HepG2 (cell line): ENCODE data around the gene SLC13A3. TPM values are rescaled to one million over a fixed set of nuclear protein-coding genes. Genes with fewer than 3 reads are reported as not detected.

Experiments
- ARID4A ChIP-seq: sonication (generic); formaldehyde crosslinking; IDR thresholded peaks from 2 replicates; pipeline ENCODE4 v1.5.0; 2020; ENCODE audit warnings: mild to moderate bottlenecking, missing genetic modification reagents, borderline replicate concordance
- ATM ChIP-seq: fragments of 450-650 bp; IDR thresholded peaks from 2 replicates; pipeline ENCODE4 v1.7.1; 2017; ENCODE audit warnings: mild to moderate bottlenecking, borderline replicate concordance
- CEBPB ChIP-seq: IDR thresholded peaks from 2 replicates; pipeline ENCODE4 v1.6.1; 2011; ENCODE audit warnings: low read depth, low read length, improper control_type of control experiment, borderline replicate concordance
- FOSL2 ChIP-seq: sonication (generic); formaldehyde crosslinking; IDR thresholded peaks from 2 replicates; pipeline ENCODE4 v1.4.0; 2020; ENCODE audit warnings: missing genetic modification reagents
- GABPB1 ChIP-seq: IDR thresholded peaks from 2 replicates; pipeline ENCODE4 v1.6.1; 2016; ENCODE audit warnings: mild to moderate bottlenecking, missing genetic modification reagents, moderate library complexity, missing compliant biosample characterization
- KDM1A ChIP-seq: IDR thresholded peaks from 2 replicates; pipeline ENCODE4 v1.6.1; 2016; ENCODE audit warnings: missing compliant biosample characterization
- PRMT3 ChIP-seq: sonication (generic); formaldehyde crosslinking; IDR thresholded peaks from 2 replicates; pipeline ENCODE4 v1.8.1; 2022; ENCODE audit warnings: low read depth, mild to moderate bottlenecking, moderate library complexity, missing genetic modification reagents, borderline replicate concordance
- WIZ ChIP-seq: sonication (generic); formaldehyde crosslinking; IDR thresholded peaks from 2 replicates; pipeline ENCODE4 v1.5.1; 2020; ENCODE audit warnings: mild to moderate bottlenecking, missing genetic modification reagents
- ZBTB42 ChIP-seq: sonication (generic); formaldehyde crosslinking; IDR thresholded peaks from 2 replicates; pipeline ENCODE4 v1.5.0; 2020; ENCODE audit warnings: mild to moderate bottlenecking, missing genetic modification reagents
- ZFP82 ChIP-seq: sonication (generic); formaldehyde crosslinking; IDR thresholded peaks from 2 replicates; pipeline ENCODE4 v1.5.1; 2020; ENCODE audit warnings: mild to moderate bottlenecking, missing genetic modification reagents, borderline replicate concordance
- ZNF737 ChIP-seq: sonication (generic); formaldehyde crosslinking; IDR thresholded peaks from 2 replicates; pipeline ENCODE4 v1.5.0; 2020; ENCODE audit warnings: missing genetic modification reagents, mild to moderate bottlenecking, borderline replicate concordance
- polyA plus RNA-seq, 8 experiments: library from polyadenylated mRNA; depleted of rRNA in 3 of 8; stranded (reverse) in 7 of 8; unstranded in 1 of 8; fragments of >200 nt; fragmentation: Illumina TruSeq in 4 of 8; extraction: Trizol in 4 of 8; gene quantifications; 2 replicates each; pipeline versions ENCODE4 v1.2.1 to v1.2.3, GENCODE V29; 2011 to 2016; ENCODE audit warnings: low read depth in 4 of 8, missing spikeins in 1 of 8, mixed read lengths in 1 of 8; ENCODE audit not compliant: insufficient read depth in 1 of 8
- total RNA-seq, 5 experiments: library from RNA; depleted of rRNA; stranded (reverse); fragments of >200 nt; fragmentation: Illumina TruSeq; extraction: Trizol; gene quantifications; 2 replicates each; pipeline ENCODE4 v1.2.3, GENCODE V29; 2016; ENCODE audit warnings: low read depth in 1 of 5
- TF ChIP-seq, protein P1 (sequence below): sonication (generic); formaldehyde crosslinking; IDR thresholded peaks from 2 replicates; pipeline ENCODE4 v1.4.0; 2020; ENCODE audit warnings: mild to moderate bottlenecking, missing genetic modification reagents
- TF ChIP-seq, protein P2 (sequence below): sonication (generic); formaldehyde crosslinking; IDR thresholded peaks from 2 replicates; pipeline ENCODE4 v1.4.0; 2020; ENCODE audit warnings: missing genetic modification reagents
- TF ChIP-seq, protein P3 (sequence below): sonication (generic); formaldehyde crosslinking; conservative IDR thresholded peaks from 2 replicates; pipeline ENCODE4 v1.4.0; 2020; ENCODE audit warnings: missing genetic modification reagents

The SLC13A3 gene
- total and polyA plus RNA-seq, 2 of the 13 experiments (the other 11 are each of a cell fraction or from before 2014, with no cell fraction given), result 66.5 to 76.0 TPM

- TF ChIP-seq, protein P1, sequence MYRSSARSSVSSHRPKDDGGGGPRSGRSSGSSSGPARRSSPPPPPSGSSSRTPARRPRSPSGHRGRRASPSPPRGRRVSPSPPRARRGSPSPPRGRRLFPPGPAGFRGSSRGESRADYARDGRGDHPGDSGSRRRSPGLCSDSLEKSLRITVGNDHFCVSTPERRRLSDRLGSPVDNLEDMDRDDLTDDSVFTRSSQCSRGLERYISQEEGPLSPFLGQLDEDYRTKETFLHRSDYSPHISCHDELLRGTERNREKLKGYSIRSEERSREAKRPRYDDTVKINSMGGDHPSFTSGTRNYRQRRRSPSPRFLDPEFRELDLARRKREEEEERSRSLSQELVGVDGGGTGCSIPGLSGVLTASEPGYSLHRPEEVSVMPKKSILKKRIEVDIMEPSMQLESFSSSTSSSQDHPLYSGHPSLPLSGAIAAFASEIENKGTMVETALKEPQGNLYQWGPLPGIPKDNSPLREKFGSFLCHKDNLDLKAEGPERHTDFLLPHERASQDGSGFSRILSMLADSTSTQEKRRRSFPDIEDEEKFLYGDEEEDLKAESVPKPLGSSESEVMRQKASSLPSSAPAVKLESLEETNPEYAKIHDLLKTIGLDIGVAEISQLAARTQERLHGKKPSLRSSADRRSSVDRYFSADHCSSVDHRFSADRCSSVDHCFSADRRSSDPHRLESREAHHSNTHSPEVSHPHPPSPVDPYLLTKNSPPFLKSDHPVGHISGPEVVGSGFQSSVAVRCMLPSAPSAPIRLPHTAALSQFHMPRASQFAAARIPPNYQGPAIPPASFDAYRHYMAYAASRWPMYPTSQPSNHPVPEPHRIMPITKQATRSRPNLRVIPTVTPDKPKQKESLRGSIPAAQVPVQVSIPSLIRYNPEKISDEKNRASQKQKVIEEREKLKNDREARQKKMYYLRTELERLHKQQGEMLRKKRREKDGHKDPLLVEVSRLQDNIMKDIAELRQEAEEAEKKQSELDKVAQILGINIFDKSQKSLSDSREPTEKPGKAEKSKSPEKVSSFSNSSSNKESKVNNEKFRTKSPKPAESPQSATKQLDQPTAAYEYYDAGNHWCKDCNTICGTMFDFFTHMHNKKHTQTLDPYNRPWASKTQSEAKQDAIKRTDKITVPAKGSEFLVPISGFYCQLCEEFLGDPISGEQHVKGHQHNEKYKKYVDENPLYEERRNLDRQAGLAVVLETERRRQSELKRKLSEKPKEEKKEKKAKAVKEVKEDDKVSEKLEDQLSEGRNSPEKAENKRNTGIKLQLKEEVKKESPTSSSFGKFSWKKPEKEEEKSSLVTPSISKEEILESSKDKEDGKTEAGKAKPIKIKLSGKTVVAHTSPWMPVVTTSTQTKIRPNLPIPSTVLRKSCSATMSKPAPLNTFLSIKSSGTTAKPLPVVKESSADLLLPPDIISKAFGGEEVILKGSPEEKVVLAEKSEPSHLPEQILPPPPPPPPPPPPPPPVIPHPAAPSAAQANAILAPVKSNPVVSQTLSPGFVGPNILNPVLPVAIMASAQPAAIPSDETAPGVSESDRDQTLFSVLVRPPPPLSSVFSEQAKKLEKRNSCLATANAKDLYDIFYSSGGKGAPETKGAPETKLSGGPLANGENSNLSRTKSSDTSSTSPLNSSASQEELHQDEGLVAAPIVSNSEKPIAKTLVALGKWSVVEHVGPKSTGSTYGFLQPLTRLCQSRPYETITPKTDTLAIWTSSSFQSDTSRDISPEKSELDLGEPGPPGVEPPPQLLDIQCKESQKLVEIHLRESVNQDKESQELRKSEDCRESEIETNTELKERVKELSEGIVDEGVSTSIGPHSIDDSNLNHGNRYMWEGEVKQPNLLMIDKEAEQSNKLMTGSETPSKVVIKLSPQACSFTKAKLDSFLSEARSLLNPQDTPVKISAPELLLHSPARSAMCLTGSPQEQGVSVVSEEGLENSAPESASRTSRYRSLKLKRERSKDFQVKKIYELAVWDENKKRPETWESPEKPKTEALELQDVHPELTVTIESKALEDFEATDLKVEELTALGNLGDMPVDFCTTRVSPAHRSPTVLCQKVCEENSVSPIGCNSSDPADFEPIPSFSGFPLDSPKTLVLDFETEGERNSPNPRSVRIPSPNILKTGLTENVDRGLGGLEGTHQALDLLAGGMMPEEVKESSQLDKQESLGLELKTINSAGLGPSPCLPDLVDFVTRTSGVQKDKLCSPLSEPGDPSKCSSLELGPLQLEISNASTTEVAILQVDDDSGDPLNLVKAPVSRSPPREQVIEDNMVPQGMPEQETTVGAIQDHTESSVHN (CRISPR knock-in tag), result no peak
- TF ChIP-seq, protein P2, sequence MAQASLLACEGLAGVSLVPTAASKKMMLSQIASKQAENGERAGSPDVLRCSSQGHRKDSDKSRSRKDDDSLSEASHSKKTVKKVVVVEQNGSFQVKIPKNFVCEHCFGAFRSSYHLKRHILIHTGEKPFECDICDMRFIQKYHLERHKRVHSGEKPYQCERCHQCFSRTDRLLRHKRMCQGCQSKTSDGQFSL (CRISPR knock-in tag), result 0 out of 2 replicates have a peak, but pooled peaks have one; percentile 34
- TF ChIP-seq ZNF737 (no peak), GABPB1 (CRISPR knock-in tag) (peak; percentile 56), FOSL2 (CRISPR knock-in tag) (peak; percentile 72), ZFP82 (peak; percentile 81), KDM1A (no peak; the same call in 1 of the 2 replicates), PRMT3 (CRISPR knock-in tag) (peak; percentile 67; the same call in 1 of the 2 replicates), ZBTB42 (CRISPR knock-in tag) (no peak), ATM (no peak), WIZ (CRISPR knock-in tag) (peak; percentile 82; the same call in 1 of the 2 replicates), CEBPB (0 out of 2 replicates have a peak, but pooled peaks have one; percentile 22), ARID4A (CRISPR knock-in tag) (peak; percentile 55; the same call in 1 of the 2 replicates)
- TF ChIP-seq, protein P3, sequence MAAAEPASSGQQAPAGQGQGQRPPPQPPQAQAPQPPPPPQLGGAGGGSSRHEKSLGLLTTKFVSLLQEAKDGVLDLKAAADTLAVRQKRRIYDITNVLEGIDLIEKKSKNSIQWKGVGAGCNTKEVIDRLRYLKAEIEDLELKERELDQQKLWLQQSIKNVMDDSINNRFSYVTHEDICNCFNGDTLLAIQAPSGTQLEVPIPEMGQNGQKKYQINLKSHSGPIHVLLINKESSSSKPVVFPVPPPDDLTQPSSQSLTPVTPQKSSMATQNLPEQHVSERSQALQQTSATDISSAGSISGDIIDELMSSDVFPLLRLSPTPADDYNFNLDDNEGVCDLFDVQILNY, result no peak
Measured at GRCh38 chr20:46674253-46675083, 23.2 kb upstream of the SLC13A3 start (continued).
